BJ (cell line): ENCODE results near the gene TMEM86A. TPM values are rescaled to one million over a fixed set of nuclear protein-coding genes. Genes with fewer than 3 reads are reported as not detected.

Experiments used
- CTCF ChIA-PET: fragments of 350-600 bp; formaldehyde crosslinking; extraction: SDS; loops from one replicate; lab custom pipeline; 2021; ENCODE audit warnings: antibody characterized with exemption, inconsistent platforms; lab: Yijun Ruan, JAX
- POLR2A ChIA-PET: fragments of 300-600 bp; sonication (Branson Sonifier 250); formaldehyde crosslinking; extraction: SDS; loops from one replicate; lab custom pipeline; 2021; ENCODE audit warnings: antibody characterized with exemption; lab: Charles Lee
- DNase-seq: peaks from one replicate; pipeline ENCODE4 v3.0.0-alpha.2; 2011; ENCODE audit warnings: low read depth
- H3K27me3 ChIP-seq: 2 replicates; pipeline ENCODE4 v1.6.0; 2011; ENCODE audit warnings: low read length; ENCODE audit not compliant: control insufficient read depth, insufficient read depth
- H3K36me3 ChIP-seq: 2 replicates; pipeline ENCODE4 v1.5.1; 2011; ENCODE audit warnings: low read length; ENCODE audit not compliant: control insufficient read depth, insufficient read depth
- H3K4me3 ChIP-seq: 2 replicates; pipeline ENCODE4 v1.5.1; 2011; ENCODE audit warnings: low read depth, mild to moderate bottlenecking, control low read depth, low read length
- polyA plus RNA-seq: library from polyadenylated mRNA; depleted of rRNA; stranded (reverse); fragments of >200 nt; gene quantifications from 2 replicates; pipeline ENCODE4 v1.2.3, GENCODE V29; 2011
- TF ChIP-seq, protein P1 (sequence below): IDR thresholded peaks from 2 replicates; pipeline ENCODE4 v1.5.1; 2011; ENCODE audit warnings: low read depth, mild to moderate bottlenecking, control low read depth, inconsistent platforms, low read length, moderate library complexity; ENCODE audit not compliant: insufficient read depth

TMEM86A gene
- polyA plus RNA-seq, 1 experiment, result 0.71 TPM

DNA sequence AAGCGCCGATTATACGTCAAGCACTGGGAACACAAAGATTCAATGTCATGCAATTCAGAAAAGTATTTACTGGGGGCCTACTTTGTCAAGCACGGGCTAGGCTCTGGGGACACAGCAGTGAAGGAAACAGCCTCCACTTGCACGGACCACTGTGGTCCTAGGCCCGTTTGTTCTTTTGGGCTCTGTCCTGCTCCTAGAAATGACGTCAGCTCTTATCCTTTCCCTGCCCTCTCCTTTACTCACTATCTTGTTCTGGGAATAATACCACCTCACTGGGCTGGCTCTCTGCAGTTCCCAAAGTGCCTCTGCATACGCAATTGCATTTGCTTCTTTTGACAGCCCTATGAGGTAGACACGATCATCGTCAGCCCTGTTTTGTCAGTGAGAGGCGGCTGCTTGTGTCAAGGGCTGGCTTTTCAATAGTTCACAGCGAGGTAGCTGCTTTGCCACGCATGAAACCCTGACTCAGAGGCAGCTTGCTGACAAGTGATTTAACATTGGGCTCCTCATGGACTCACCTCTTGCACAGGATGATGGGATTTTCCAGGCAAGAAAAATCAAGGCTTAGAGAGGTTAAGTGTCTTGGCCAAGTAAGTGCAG is 50.3 kb downstream of the TMEM86A start:
- POLR2A ChIA-PET, result no interaction called here
- peaks cover 2% of the 10 kb centered on the region; the same call in 1 of the 2 replicates for H3K27me3 ChIP-seq
- no peak for DNase-seq
- TF ChIP-seq, protein P1, sequence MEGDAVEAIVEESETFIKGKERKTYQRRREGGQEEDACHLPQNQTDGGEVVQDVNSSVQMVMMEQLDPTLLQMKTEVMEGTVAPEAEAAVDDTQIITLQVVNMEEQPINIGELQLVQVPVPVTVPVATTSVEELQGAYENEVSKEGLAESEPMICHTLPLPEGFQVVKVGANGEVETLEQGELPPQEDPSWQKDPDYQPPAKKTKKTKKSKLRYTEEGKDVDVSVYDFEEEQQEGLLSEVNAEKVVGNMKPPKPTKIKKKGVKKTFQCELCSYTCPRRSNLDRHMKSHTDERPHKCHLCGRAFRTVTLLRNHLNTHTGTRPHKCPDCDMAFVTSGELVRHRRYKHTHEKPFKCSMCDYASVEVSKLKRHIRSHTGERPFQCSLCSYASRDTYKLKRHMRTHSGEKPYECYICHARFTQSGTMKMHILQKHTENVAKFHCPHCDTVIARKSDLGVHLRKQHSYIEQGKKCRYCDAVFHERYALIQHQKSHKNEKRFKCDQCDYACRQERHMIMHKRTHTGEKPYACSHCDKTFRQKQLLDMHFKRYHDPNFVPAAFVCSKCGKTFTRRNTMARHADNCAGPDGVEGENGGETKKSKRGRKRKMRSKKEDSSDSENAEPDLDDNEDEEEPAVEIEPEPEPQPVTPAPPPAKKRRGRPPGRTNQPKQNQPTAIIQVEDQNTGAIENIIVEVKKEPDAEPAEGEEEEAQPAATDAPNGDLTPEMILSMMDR, result no peak
- CTCF ChIA-PET, result interaction anchor here (1.2 to 1.7 kb wide), 4 partner anchors 10 to 505 kb away, joined by 3 to 8 read pairs (median 4); no protein-coding TSS in a partner anchor
- no peaks in the 10 kb centered on the region for H3K36me3 ChIP-seq
- no peak overlapping the region for H3K4me3 ChIP-seq

DNA sequence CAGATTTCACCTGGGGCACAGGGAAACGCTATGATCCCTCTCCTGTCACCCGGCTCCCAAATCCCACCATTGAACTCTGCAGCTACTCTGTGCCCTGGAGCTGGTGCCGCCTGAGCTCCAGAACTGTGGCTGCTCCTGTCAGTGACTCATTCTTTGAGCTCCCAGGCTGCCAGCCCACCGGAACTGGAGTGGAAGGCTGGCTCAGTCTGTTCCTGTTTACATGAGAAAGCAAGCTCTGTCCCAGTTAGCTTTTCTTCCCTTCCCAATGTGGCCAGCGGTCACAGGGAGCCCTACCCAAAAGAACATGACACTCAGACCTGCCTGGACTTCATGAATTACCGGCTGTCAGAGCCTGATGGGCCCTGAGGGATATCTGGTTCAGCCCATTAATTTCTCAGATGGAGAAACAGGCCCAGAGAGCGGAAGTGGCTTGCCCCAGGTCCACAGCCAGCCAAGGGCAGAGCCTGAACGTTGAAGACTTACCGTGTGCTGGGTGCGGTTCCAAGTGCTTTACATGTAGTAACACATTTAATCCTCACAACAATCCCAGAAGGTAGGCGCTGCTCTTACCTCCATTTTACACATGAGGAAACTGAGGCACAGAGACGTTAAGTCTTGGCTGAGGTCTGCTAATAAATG is 51.2 kb downstream of the TMEM86A start:
- Histone ChIP-seq H3K4me3 (no peak overlapping the region), H3K36me3 (no peaks in the 10 kb centered on the region), H3K27me3 (peaks cover 2% of the 10 kb centered on the region; the same call in 1 of the 2 replicates)
- DNase-seq, result no peak
- CTCF ChIA-PET, result interaction anchor here (0.7 to 1.7 kb wide), 7 partner anchors 11 to 506 kb away, joined by 3 to 8 read pairs (median 3); no protein-coding TSS in a partner anchor
- POLR2A ChIA-PET, result no interaction called here
- TF ChIP-seq, protein P1, result no peak

DNA sequence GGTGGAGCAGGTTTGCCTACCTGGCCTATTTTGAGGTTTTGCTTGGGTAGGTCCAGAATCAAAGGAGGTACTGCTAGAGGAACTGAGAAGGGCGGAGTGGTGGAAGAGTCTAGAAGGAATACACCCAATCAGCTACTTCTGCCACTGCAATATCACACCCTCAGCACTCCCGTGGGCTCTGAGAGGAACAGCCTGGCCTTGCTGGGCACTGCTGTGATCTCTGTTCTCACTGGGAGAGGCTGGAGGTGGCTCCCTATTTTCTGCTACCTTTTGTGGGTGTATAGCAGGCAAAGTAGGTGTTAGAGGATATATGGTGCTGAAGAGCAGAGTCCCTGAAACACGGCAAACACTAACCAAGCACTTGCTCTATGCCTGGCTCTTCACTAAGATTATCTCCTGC is 52.4 kb downstream of the TMEM86A start:
- POLR2A ChIA-PET, result no interaction called here
- TF ChIP-seq, protein P1, result no peak
- no peak for DNase-seq
- CTCF ChIA-PET, result interaction anchor here (0.7 to 1.7 kb wide), 5 partner anchors 14 to 635 kb away, joined by 3 to 8 read pairs (median 3); no protein-coding TSS in a partner anchor
- no peaks in the 10 kb centered on the region; the same call in 1 of the 2 replicates for H3K27me3 ChIP-seq
- H3K36me3 ChIP-seq, result no peaks in the 10 kb centered on the region
- H3K4me3 ChIP-seq, result no peak overlapping the region

DNA sequence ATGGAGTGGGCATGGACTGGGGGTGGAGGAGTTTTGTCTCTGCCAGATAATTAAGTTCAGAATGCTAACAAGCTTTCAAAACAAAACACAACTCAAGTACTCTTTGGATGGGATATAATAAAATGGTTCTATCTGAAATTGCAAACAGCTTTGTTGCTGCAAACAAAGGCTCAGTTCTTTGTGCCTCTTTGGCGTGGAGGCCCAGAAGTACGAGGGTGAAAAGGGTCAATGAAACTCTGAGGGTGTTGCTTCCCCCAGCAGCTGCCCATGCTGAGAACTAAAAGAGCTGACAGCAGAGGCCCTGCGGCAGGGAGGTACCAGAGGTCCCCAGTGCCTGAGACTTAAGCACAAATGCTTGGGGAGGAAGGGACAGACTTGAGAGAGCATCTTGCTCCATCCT is 53.9 kb downstream of the TMEM86A start:
- POLR2A ChIA-PET, result no interaction called here
- no peaks in the 10 kb centered on the region for H3K36me3 ChIP-seq
- H3K27me3 ChIP-seq, result peaks cover 3% of the 10 kb centered on the region
- CTCF ChIA-PET, result interaction anchor here (1.0 kb wide), 2 partner anchors 11 to 35 kb away, joined by 3 read pairs; no protein-coding TSS in a partner anchor
- no peak for DNase-seq
- TF ChIP-seq, protein P1, result no peak
- H3K4me3 ChIP-seq, result no peak overlapping the region

DNA sequence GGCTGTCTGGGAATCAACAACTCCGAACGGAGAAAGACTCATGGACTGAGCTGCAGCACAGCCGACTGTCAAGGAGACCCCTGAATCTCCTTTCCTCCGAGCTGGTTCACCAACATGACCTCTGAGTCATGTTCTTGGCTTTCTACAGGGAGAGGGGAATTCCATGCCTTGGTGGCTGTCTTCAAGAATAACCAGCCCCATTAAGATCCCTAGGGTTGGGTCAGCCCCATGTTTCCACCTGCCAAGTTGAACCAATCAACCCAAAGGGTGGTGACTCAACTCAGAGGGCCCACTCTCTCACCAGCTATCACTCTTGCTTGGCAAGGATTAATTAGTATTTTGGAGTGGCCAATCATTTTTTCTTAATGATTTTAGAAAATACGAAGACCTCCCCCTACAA is 55.7 kb downstream of the TMEM86A start:
- ChIA-PET POLR2A (no interaction called here), CTCF (interaction anchor here (0.6 kb wide), 1 partner anchor 13 kb away, joined by 3 read pairs; no protein-coding TSS in a partner anchor)
- Histone ChIP-seq H3K36me3 (no peaks in the 10 kb centered on the region), H3K27me3 (peaks cover 5% of the 10 kb centered on the region), H3K4me3 (no peak overlapping the region)
- no peak for DNase-seq
- TF ChIP-seq, protein P1, result no peak
